Sigmoid colon (tissue), 4 donors: ENCODE measurements around the gene LAPTM5.

Experiments
- POLR2A ChIP-seq, 2 donors: fragments of 450-650 bp; IDR thresholded peaks; one replicate each; pipeline ENCODE4 v1.6.1; 2016; ENCODE audit warnings: antibody characterized with exemption in 2 of 2, mild to moderate bottlenecking in 2 of 2, moderate library complexity in 2 of 2
- POLR2AphosphoS5 ChIP-seq, 4 donors: sonication (generic); formaldehyde crosslinking; IDR thresholded peaks; one replicate each; pipeline ENCODE4 v1.6.1; 2017; ENCODE audit warnings: antibody characterized with exemption in 4 of 4
- TF ChIP-seq, protein P1 (sequence below), 4 experiments: fragments of 450-650 bp in 3 of 4; fragments of 200-600 bp in 1 of 4; IDR thresholded peaks; one replicate each; pipeline ENCODE4 v1.5.1; 2016 to 2019; ENCODE audit warnings: antibody characterized with exemption in 4 of 4, mild to moderate bottlenecking in 3 of 4, moderate library complexity in 2 of 4

GRCh38 chr1:30724175-30724574, 33.4 kb downstream of the LAPTM5 start:
- no peak for TF ChIP-seq POLR2A (IDR thresholded peaks at IDR 0.05)
- TF ChIP-seq, protein P1, sequence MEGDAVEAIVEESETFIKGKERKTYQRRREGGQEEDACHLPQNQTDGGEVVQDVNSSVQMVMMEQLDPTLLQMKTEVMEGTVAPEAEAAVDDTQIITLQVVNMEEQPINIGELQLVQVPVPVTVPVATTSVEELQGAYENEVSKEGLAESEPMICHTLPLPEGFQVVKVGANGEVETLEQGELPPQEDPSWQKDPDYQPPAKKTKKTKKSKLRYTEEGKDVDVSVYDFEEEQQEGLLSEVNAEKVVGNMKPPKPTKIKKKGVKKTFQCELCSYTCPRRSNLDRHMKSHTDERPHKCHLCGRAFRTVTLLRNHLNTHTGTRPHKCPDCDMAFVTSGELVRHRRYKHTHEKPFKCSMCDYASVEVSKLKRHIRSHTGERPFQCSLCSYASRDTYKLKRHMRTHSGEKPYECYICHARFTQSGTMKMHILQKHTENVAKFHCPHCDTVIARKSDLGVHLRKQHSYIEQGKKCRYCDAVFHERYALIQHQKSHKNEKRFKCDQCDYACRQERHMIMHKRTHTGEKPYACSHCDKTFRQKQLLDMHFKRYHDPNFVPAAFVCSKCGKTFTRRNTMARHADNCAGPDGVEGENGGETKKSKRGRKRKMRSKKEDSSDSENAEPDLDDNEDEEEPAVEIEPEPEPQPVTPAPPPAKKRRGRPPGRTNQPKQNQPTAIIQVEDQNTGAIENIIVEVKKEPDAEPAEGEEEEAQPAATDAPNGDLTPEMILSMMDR (IDR thresholded peaks at IDR 0.05): no peak
- TF ChIP-seq POLR2AphosphoS5 (IDR thresholded peaks at IDR 0.05): no peak
